Astrocyte of the hippocampus (primary cell): ENCODE results near the gene GOLGA6C.
"Not testable (repeated sequence)": the region's sequence is repeated elsewhere in the genome, so short reads cannot be mapped to it uniquely, and the experiment has no call there.

Experiments used
- DNase-seq: peaks from one replicate; pipeline ENCODE4 v3.0.0; 2011; ENCODE audit warnings: low read depth, low spot score

Gene GOLGA6C

DNA sequence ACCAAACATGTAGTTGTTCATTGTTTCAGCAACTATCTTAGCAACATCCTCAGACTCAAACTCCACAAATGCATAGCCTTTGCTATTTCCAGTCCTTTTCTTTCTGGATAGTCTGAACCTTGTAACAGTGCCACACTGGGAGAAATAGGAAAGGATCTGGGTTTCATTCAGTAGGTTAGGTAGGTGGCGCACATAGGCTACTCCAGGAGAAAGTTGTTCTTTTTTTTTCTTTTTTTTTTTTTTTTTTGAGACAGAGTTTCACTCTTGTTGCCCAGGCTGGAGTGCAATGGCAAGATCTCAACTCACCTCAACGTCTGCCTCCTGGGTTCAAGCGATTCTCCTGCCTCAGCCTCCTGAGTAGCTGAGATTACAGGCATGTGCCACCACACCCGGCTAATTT lies 5.8 kb upstream of the GOLGA6C start:
- DNase-seq: not testable (repeated sequence)

GRCh38 chr15:75258620-75259343 lies 648 bp downstream of the GOLGA6C start:
- DNase-seq: not testable (repeated sequence)

GRCh38 chr15:75259873-75260272 lies 1.7 kb downstream of the GOLGA6C start:
- not testable (repeated sequence) for DNase-seq

GRCh38 chr15:75273751-75274359 lies 15.7 kb downstream of the GOLGA6C start:
- DNase-seq: not testable (repeated sequence)

GRCh38 chr15:75274509-75275107 lies 16.5 kb downstream of the GOLGA6C start:
- DNase-seq: peak; percentile 35

GRCh38 chr15:75275617-75276016 lies 17.5 kb downstream of the GOLGA6C start:
- peak; percentile 2 for DNase-seq

DNA sequence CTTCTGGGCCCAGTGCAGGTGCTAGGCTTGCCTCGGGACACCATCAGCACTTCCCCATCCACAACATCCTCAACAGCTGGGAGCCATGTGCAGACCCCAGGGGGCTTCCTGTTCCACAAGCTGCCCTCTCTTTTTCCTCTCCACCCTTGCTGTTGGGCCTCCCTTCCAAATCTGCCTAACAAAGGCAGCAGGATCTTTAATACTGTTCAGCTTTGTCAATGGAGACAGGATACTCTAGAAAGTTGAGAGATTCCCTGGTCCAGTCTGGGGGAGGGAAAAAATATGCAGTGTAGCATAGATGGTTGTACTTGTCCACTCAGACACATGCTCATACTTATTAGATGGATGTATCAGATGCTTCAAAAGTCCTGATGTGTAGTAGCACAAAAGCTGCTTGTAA lies 20.4 kb downstream of the GOLGA6C start:
- not testable (repeated sequence) for DNase-seq

GRCh38 chr15:75282572-75282971 lies 24.4 kb downstream of the GOLGA6C start, which contains the start of gene GOLGA6D:
GOLGA6D (plus strand) TSS chr15:75282835; CDS start chr15:75282876, 41 bp downstream.
- DNase-seq: not testable (repeated sequence)

GRCh38 chr15:75284152-75284551 lies 26.0 kb downstream of the GOLGA6C start:
- not testable (repeated sequence) for DNase-seq

DNA sequence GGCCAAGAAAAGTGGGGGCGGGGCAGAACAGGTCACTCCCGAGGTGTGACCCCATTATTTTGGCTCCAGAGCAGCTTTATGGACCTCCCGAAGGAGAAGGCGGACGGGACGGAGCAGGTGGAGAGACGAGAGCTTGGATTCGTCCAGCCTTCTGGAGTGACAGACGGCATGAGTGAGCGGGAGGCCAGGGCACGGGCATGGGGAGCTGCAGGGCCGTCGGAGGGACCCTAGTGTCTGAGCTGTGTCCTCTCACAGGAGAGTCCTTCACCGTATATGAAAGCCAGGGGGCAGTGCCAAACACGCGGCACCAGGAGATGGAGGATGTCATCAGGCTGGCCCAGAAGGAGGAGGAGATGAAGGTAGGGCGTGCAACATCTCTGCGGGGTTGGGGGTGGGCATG lies 35.5 kb downstream of the GOLGA6C start:
- not testable (repeated sequence) for DNase-seq

DNA sequence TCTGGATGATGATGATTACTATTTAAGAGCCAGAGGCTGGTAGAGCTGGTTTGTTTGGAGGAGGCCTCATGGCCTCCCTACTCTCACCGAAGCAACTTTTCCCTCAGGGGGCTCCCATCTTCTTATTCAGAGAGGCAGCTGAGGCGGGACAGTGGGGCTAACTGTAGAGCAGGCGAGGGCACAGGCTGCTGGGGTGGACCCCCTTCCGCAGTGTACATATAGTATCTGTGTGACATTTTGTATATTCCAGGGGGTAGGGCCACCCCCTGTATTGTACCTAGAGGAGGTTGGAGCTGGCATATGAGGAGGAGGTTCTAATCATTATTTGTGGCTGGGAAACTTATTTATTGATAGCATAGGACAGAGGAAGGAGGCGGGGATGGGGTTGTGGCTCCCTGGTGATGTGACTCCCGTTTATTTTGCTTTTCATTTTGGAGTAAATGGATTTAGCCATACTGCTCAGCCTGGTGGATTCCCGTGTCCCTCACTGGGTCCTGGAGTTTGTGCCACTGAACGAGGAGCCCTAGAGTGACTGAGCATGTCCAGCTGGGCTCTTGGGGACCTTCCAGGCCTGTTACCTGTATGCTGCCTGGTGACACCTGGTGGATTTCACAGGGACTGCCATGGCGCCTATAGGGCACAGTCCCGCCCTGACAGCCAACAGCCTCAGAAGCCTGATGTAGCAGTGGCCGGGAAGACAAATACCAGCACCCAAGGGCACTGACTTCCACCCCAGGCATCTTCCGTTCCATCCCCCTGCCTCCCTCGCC lies 40.6 kb downstream of the GOLGA6C start:
- DNase-seq: not testable (repeated sequence)

GRCh38 chr15:75299311-75299688 lies 41.2 kb downstream of the GOLGA6C start:
- DNase-seq: not testable (repeated sequence)

- not testable (repeated sequence) for DNase-seq
Observed at GRCh38 chr15:75300026-75300425, 41.9 kb downstream of the GOLGA6C start.

- DNase-seq: no peak
Observed at GRCh38 chr15:75302318-75302717, 44.2 kb downstream of the GOLGA6C start.

DNA sequence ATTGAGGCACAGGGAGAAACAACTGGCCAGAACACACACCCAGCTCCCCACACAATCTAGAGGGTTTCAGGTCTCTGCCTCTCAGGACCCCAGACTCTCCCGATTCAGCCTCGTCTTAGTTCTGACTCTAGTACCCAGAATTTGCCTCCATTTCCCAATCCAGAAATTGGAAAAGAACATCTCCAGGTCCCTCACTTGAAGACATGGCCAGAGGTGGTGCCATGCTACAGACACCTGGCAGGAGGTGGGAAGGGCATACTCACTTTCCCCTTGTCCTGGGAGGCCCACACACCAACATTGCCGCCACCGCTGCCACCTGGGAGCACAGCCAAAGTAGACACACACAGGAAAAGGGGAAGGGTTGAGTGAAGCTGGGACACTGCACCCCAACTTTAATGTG lies 44.6 kb downstream of the GOLGA6C start:
- DNase-seq: not testable (repeated sequence)

DNA sequence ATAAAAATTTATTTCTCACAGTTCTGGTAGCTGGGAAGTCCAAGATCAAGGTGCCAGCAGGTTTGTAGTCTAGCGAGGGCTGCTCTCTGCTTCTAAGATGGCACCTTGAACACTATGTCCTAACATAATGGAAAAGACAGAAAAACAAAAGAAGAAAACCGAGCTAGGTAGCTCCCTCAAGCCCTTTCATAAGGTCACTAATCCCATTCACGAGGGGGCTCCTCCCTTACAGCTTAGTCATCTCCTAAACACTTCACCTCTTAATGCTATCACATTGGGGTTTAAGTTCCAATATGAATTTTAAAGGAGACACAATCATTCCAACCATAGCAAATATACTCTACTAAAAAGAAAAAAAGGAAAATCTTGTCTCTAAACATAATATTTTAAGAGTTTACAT lies 48.1 kb downstream of the GOLGA6C start:
- no peak for DNase-seq

DNA sequence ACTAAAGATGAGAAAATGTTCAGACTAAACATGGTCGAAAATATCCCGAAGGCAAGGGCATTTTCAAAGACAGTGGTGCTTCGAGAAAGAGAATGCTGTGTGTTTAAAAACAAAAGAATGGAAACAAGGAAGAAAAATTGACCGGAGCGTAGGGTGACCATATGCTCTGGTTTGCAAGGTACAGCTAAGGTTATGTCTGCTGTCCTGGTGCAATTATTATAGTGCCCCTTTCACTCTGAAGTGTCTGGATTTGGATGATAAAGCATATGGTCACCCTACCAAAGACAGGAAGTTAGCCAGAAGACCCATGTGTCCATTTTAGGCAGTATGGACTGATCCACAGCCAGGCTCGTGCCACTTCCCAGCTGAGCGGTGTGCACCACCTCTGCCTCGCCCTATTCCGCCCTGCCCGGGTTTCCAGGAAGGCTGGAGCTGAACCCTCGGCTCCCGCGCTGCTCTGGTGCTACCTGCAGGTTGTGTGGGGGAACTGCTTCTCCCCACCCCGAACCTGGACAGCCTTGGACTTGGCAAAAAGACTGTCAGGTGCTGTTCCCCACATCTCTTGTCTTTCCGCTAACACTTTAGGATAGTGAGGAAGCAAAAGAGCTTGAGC lies 49.8 kb downstream of the GOLGA6C start:
- peak; percentile 21 for DNase-seq

DNA sequence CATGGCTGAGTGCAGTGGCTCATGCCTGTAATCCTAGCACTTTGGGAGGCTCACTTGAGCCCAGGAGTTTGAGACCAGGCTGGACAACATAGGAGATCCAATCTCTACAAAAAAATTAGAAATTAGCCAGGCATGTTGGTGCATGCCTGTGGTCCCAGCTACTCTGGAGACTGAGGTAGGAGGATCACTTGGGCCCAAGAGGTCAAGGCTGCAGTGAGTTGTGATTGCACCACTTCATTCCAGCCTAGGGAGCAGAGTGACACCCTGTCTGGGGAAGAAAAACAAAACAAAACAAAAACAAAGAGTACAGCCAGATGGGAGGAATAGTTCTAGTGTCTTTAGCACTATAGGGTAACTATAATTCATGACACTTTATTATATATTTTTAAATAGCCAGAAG lies 51.6 kb downstream of the GOLGA6C start:
- DNase-seq: no peak

DNA sequence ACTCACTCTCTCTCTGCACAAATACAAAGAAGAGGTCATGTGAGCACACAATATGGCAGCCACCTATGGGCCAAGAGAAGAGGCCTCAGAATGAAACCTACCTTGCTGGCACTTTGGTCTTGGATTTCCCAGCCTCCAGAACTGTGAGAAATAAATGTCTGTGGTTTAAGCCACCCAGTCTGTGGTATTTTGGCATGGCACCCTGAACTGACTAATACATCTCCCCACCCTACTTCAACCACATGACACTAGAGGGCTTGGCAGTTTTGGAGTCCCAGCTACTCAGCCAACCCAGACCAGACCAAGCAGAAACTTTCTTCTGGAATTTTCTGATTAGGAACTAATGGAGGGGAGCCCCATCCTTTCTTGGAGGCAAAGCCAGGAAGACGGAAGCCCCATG lies 54.4 kb downstream of the GOLGA6C start:
- DNase-seq: peak; percentile 44

GRCh38 chr15:75313116-75313845 lies 55.1 kb downstream of the GOLGA6C start:
- no peak for DNase-seq
